ENCODE data around the gene GJC1.

Gene GJC1

GRCh38 chr17:44768505-44769142, 61.5 kb downstream of the GJC1 start:
- Histone ChIP-seq H2AFZ (ENCODE audit: low read depth, low read length) (no peak overlapping the region), H3K9me3 (ENCODE audit: low read length) (no peaks in the 10 kb centered on the region), H3K4me3 (ENCODE audit: low read length) (no peak overlapping the region), H3K36me3 (ENCODE audit: insufficient read depth, low read length) (no peaks in the 10 kb centered on the region), H3K27me3 (ENCODE audit: insufficient read depth, low read length) (peaks cover 4% of the 10 kb centered on the region), H3K4me1 (ENCODE audit: insufficient read depth, low read length) (no peaks in the 10 kb centered on the region)

GRCh38 chr17:44767493-44767892, 62.6 kb downstream of the GJC1 start:
- Histone ChIP-seq H3K9me3 (ENCODE audit: low read length) (no peaks in the 10 kb centered on the region), H3K4me1 (ENCODE audit: insufficient read depth, low read length) (no peaks in the 10 kb centered on the region), H3K27me3 (ENCODE audit: insufficient read depth, low read length) (peaks cover 4% of the 10 kb centered on the region), H3K4me3 (ENCODE audit: low read length) (no peak overlapping the region), H3K36me3 (ENCODE audit: insufficient read depth, low read length) (no peaks in the 10 kb centered on the region), H2AFZ (ENCODE audit: low read depth, low read length) (no peak overlapping the region)

DNA sequence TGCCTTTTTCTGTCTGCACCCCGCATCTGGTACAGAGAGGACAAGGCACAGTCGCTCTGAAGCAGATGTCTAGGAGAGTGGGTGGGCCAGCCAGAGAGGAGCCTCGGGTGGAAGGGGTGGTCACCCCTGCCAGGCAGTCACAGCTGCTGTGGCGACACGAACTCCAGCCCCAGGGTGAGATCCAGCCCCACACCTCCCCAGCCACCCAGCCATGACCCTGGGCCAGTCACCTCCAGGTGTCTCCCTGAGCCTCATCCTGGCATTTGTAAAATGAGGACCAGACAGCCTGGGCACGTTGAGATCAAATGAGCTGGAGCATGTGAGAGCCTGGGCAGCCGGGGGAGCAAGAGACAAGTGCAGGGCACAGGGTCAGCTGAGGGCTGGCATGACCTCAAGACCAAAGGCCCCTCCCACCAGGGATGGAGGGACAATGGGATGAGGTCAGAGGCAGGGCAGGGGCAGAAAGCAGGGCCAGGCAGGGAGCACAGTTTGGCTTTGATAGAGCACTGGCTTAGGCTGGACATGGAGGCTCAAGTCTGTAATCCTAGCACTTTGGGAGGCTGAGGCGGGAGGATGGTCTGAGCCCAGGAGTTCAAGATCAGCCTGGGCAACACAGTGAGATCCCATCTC, 63.6 kb downstream of the GJC1 start:
- Histone ChIP-seq H3K36me3 (ENCODE audit: insufficient read depth, low read length) (no peaks in the 10 kb centered on the region), H3K4me3 (ENCODE audit: low read length) (no peak overlapping the region), H3K27me3 (ENCODE audit: insufficient read depth, low read length) (peaks cover 4% of the 10 kb centered on the region), H3K9me3 (ENCODE audit: low read length) (no peaks in the 10 kb centered on the region), H3K4me1 (ENCODE audit: insufficient read depth, low read length) (no peaks in the 10 kb centered on the region), H2AFZ (ENCODE audit: low read depth, low read length) (no peak overlapping the region)

- Histone ChIP-seq H2AFZ (ENCODE audit: low read depth, low read length) (no peak overlapping the region), H3K4me1 (ENCODE audit: insufficient read depth, low read length) (no peaks in the 10 kb centered on the region), H3K4me3 (ENCODE audit: low read length) (no peak overlapping the region), H3K27me3 (ENCODE audit: insufficient read depth, low read length) (peaks cover 4% of the 10 kb centered on the region), H3K36me3 (ENCODE audit: insufficient read depth, low read length) (no peaks in the 10 kb centered on the region), H3K9me3 (ENCODE audit: low read length) (no peaks in the 10 kb centered on the region)
Measured at GRCh38 chr17:44765965-44766364, 64.1 kb downstream of the GJC1 start.

DNA sequence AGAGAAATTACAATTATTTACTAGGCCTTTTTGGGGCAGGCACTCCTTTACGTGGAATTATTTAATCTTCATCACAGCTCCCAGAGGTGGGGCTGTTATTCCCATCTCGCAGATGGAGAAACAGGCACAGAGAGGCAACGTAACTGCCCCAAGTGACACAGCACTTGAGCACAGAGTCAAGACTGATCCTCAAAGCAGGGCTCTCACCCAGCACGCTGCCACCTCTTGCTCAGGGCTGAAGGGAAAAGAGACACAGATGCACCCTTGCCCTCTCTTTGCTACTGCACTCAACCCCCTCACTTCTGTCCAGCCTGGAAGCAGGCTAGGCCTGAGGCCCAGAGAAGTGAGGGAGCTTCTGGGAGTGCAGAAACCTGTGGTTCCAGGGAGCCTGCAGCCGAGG, 66.9 kb downstream of the GJC1 start:
- Histone ChIP-seq H3K9me3 (ENCODE audit: low read length) (no peaks in the 10 kb centered on the region), H3K4me3 (ENCODE audit: low read length) (no peak overlapping the region)

DNA sequence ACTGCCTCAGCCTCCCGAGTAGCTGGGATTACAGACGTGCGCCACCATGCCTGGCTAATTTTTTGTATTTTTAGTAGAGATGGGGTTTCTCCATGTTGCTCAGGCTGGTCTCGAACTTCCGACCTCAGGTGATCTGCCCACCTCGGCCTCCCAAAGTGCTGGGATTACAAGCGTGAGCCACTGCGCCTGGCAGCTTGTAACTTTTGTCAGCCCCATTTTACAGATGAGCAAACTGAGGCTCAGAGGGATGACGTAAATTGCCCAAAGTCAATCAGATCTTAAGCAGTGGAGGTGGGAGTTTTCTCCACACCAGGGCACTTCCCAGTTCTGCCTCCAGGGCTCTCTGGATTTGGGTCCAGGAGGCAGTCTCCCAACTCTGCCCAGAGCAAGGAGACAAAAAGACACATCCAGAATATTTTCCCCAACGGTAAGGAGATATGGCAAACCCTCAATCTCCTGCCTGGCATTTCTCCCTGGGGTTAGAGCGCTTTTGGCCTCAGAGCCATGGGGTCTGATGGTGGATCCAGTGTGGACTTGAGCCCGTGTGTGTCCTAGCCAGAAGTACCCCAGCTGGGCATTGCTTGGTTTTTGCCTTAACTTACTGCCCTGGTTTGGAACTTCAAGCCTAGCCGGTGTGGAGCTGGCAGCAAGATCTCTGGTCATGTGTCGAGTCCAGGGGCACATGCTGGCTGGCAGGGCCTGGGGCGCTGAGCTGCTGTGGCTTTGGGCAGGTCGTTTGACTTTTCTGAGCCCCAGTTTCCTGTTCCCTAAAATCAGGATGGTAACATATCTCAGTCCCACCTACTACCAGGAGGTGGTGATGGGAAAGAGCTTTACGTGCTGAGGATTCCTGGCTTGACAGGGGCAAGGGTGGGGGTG, 67.9 kb downstream of the GJC1 start:
- Histone ChIP-seq H2AFZ (ENCODE audit: low read depth, low read length) (no peak overlapping the region), H3K27me3 (ENCODE audit: insufficient read depth, low read length) (peaks cover 24% of the 10 kb centered on the region), H3K4me1 (ENCODE audit: insufficient read depth, low read length) (peaks cover 12% of the 10 kb centered on the region), H3K9me3 (ENCODE audit: low read length) (no peaks in the 10 kb centered on the region), H3K36me3 (ENCODE audit: insufficient read depth, low read length) (no peaks in the 10 kb centered on the region), H3K4me3 (ENCODE audit: low read length) (no peak overlapping the region)

More for the DNA sequence above, 66.9 kb downstream of the GJC1 start:
- Histone ChIP-seq H3K27me3 (ENCODE audit: insufficient read depth, low read length) (peaks cover 19% of the 10 kb centered on the region), H3K36me3 (ENCODE audit: insufficient read depth, low read length) (no peaks in the 10 kb centered on the region), H2AFZ (ENCODE audit: low read depth, low read length) (no peak overlapping the region), H3K4me1 (ENCODE audit: insufficient read depth, low read length) (peaks cover 12% of the 10 kb centered on the region)

DNA sequence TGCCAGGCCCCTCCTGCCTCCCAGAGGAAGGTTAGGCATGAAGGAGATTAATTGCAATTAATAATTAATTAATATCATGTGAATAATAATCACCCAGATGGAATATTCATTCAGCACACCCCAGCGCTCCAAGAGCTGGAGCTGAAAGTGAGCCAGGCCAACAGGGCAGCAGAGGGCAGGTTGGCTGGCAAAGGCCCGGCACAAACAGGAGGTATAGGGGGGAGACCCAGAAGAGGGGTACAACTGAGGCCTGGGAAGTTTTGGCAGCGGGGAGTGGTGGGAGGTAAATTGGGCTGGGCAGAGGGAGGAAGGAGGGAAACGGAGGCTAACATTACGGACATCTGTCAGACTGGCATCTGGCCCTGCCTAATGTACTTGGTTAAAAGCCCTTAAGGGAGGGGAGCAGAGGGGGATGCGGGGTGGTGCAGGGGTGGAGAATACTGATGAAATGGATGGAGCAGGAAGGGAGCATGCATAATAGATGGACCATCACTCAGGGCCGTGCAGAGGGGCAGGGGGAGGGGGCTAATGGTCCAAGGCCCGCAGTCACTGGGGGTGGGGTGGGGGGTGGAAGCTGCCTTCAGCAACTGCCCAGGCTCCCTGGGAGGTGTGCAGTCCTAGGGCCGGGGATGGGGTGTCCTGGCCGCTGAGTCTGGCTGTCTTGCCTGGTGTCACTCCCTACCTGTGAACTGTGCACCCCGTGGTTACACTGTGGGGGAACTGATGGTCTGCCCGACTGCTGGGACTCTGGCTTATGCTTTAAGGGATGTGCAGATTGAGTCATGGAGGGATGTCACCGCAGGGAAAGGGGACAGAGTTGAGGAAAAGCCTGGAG, 69.4 kb downstream of the GJC1 start:
- Histone ChIP-seq H3K27me3 (ENCODE audit: insufficient read depth, low read length) (peaks cover 20% of the 10 kb centered on the region), H3K36me3 (ENCODE audit: insufficient read depth, low read length) (no peaks in the 10 kb centered on the region), H2AFZ (ENCODE audit: low read depth, low read length) (no peak overlapping the region)

GRCh38 chr17:44759916-44760243, 70.2 kb downstream of the GJC1 start:
- Histone ChIP-seq H3K9me3 (ENCODE audit: low read length) (no peaks in the 10 kb centered on the region), H3K27me3 (ENCODE audit: insufficient read depth, low read length) (peaks cover 20% of the 10 kb centered on the region), H2AFZ (ENCODE audit: low read depth, low read length) (peak overlapping the region; percentile 0), H3K36me3 (ENCODE audit: insufficient read depth, low read length) (no peaks in the 10 kb centered on the region), H3K4me3 (ENCODE audit: low read length) (no peak overlapping the region), H3K4me1 (ENCODE audit: insufficient read depth, low read length) (peaks cover 12% of the 10 kb centered on the region)

More for the DNA sequence above, 69.4 kb downstream of the GJC1 start:
- Histone ChIP-seq H3K4me1 (ENCODE audit: insufficient read depth, low read length) (peaks cover 12% of the 10 kb centered on the region), H3K4me3 (ENCODE audit: low read length) (no peak overlapping the region), H3K9me3 (ENCODE audit: low read length) (no peaks in the 10 kb centered on the region)

- Histone ChIP-seq H3K27me3 (ENCODE audit: insufficient read depth, low read length) (peaks cover 20% of the 10 kb centered on the region), H3K36me3 (ENCODE audit: insufficient read depth, low read length) (no peaks in the 10 kb centered on the region), H3K4me1 (ENCODE audit: insufficient read depth, low read length) (peaks cover 12% of the 10 kb centered on the region), H3K9me3 (ENCODE audit: low read length) (no peaks in the 10 kb centered on the region), H3K4me3 (ENCODE audit: low read length) (peak overlapping the region; percentile 49), H2AFZ (ENCODE audit: low read depth, low read length) (peak overlapping the region; percentile 0)
Measured at GRCh38 chr17:44759086-44759915, 70.8 kb downstream of the GJC1 start.

- peaks cover 20% of the 10 kb centered on the region for H3K27me3 ChIP-seq (ENCODE audit: insufficient read depth, low read length)
- H3K4me1 ChIP-seq (ENCODE audit: insufficient read depth, low read length) = peaks cover 12% of the 10 kb centered on the region
- H3K4me3 ChIP-seq (ENCODE audit: low read length) = peak within 1 kb of the TSS; percentile 49
- H2AFZ ChIP-seq (ENCODE audit: low read depth, low read length) = peak within 1 kb of the TSS; percentile 89
- no peaks in the 10 kb centered on the region for H3K36me3 ChIP-seq (ENCODE audit: insufficient read depth, low read length)
- H3K9me3 ChIP-seq (ENCODE audit: low read length) = no peaks in the 10 kb centered on the region
Measured at GRCh38 chr17:44758414-44759085, 71.5 kb downstream of the GJC1 start, which contains the start of gene ADAM11. TSS of gene ADAM11 (plus strand) at chr17:44758988. CDS start at chr17:44759200, 212 bp downstream.

GRCh38 chr17:44757918-44758413, 72.1 kb downstream of the GJC1 start:
- no peaks in the 10 kb centered on the region for H3K9me3 ChIP-seq (ENCODE audit: low read length)
- H3K27me3 ChIP-seq (ENCODE audit: insufficient read depth, low read length) = peaks cover 20% of the 10 kb centered on the region
- H3K36me3 ChIP-seq (ENCODE audit: insufficient read depth, low read length) = no peaks in the 10 kb centered on the region
- peak overlapping the region; percentile 38 for H3K4me3 ChIP-seq (ENCODE audit: low read length)
- H3K4me1 ChIP-seq (ENCODE audit: insufficient read depth, low read length) = peaks cover 12% of the 10 kb centered on the region
- peak overlapping the region; percentile 89 for H2AFZ ChIP-seq (ENCODE audit: low read depth, low read length)
